HepG2 (cell line): ENCODE measurements around the gene NDRG2. TPM values are rescaled to one million over a fixed set of nuclear protein-coding genes. Genes with fewer than 3 reads are reported as not detected.

Experiments used
- ARID2 ChIP-seq: sonication (generic); formaldehyde crosslinking; IDR thresholded peaks from 2 replicates; pipeline ENCODE4 v1.8.1; 2022; ENCODE audit warnings: mild to moderate bottlenecking, missing genetic modification reagents, borderline replicate concordance
- EEA1 ChIP-seq: sonication (generic); formaldehyde crosslinking; IDR thresholded peaks from 2 replicates; pipeline ENCODE4 v1.5.1; 2020; ENCODE audit warnings: mild to moderate bottlenecking, missing genetic modification reagents, borderline replicate concordance
- GATAD2A ChIP-seq: IDR thresholded peaks from 2 replicates; pipeline ENCODE4 v1.6.1; 2016
- NFKB2 ChIP-seq: sonication (generic); formaldehyde crosslinking; IDR thresholded peaks from 2 replicates; pipeline ENCODE4 v1.4.0; 2020; ENCODE audit warnings: missing genetic modification reagents, borderline replicate concordance
- RBM22 ChIP-seq: fragments of 200-400 bp; formaldehyde crosslinking; optimal IDR thresholded peaks from 2 replicates; pipeline ENCODE3; 2017; ENCODE audit warnings: mild to moderate bottlenecking, low read length, moderate library complexity
- SYNCRIP ChIP-seq: fragments of 200-400 bp; formaldehyde crosslinking; IDR thresholded peaks from 2 replicates; pipeline ENCODE4 v1.6.1; 2018; ENCODE audit warnings: mild to moderate bottlenecking, low read depth, low read length; ENCODE audit not compliant: insufficient read depth
- ZNF329 ChIP-seq: sonication (generic); formaldehyde crosslinking; IDR thresholded peaks from 2 replicates; pipeline ENCODE4 v1.9.0; 2021; ENCODE audit warnings: low read depth, mild to moderate bottlenecking, missing genetic modification reagents
- ZNF83 ChIP-seq: sonication (generic); formaldehyde crosslinking; IDR thresholded peaks from 2 replicates; pipeline ENCODE4 v1.4.0; 2020; ENCODE audit warnings: missing genetic modification reagents, mild to moderate bottlenecking, borderline replicate concordance
- ZSCAN9 ChIP-seq: IDR thresholded peaks from 2 replicates; pipeline ENCODE4 v1.6.1; 2016; ENCODE audit warnings: borderline replicate concordance
- polyA plus RNA-seq, 8 experiments: library from polyadenylated mRNA; depleted of rRNA in 3 of 8; stranded (reverse) in 7 of 8; unstranded in 1 of 8; fragments of >200 nt; fragmentation: Illumina TruSeq in 4 of 8; extraction: Trizol in 4 of 8; gene quantifications; 2 replicates each; pipeline versions ENCODE4 v1.2.1 to v1.2.3, GENCODE V29; 2011 to 2016; ENCODE audit warnings: low read depth in 4 of 8, missing spikeins in 1 of 8, mixed read lengths in 1 of 8; ENCODE audit not compliant: insufficient read depth in 1 of 8
- total RNA-seq, 5 experiments: library from RNA; depleted of rRNA; stranded (reverse); fragments of >200 nt; fragmentation: Illumina TruSeq; extraction: Trizol; gene quantifications; 2 replicates each; pipeline ENCODE4 v1.2.3, GENCODE V29; 2016; ENCODE audit warnings: low read depth in 1 of 5
- TF ChIP-seq, protein P1 (sequence below): sonication (generic); formaldehyde crosslinking; IDR thresholded peaks from 2 replicates; pipeline ENCODE4 v1.4.0; 2020; ENCODE audit warnings: mild to moderate bottlenecking, missing genetic modification reagents
- TF ChIP-seq, protein P2 (sequence below): sonication (generic); formaldehyde crosslinking; IDR thresholded peaks from 2 replicates; pipeline ENCODE4 v1.4.0; 2020; ENCODE audit warnings: missing genetic modification reagents, borderline replicate concordance

The NDRG2 gene
- total and polyA plus RNA-seq, 2 of the 13 experiments (the other 11 are each of a cell fraction or from before 2014, with no cell fraction given): 27.2 to 189 TPM

DNA sequence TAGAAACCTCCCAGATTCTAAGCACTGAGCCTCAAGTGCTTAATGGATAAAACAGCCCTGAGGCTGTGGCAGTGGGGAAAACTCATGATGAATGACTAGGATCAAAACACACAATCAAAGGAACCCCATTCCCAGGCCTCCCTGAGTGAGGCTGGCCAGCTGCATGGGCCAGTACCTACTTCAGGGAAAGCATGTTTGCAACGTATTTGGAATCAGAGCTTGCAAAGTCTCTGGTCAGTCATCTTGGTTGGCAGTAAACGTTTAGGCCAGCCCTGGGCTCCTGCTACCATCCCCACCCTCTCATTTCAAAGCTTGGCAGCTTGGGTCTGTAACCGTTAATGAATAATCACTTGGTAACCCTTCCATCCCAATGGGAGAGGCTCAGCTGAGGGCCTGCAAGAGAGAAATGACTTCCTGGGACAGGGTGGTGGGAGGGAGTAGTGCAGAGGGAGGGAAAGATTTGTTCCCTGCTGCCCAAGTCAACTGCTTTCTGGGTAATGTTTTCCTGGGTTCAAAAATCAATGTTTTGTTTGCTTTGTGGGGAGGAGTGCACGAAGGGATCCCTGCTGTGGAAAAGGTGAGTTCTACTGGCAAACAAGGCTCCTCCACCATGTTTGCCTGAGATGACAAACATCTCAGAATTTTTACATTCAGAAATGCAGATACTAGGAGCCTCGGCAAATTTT, 30.7 kb upstream of the NDRG2 start (continued):
- TF ChIP-seq, protein P1, sequence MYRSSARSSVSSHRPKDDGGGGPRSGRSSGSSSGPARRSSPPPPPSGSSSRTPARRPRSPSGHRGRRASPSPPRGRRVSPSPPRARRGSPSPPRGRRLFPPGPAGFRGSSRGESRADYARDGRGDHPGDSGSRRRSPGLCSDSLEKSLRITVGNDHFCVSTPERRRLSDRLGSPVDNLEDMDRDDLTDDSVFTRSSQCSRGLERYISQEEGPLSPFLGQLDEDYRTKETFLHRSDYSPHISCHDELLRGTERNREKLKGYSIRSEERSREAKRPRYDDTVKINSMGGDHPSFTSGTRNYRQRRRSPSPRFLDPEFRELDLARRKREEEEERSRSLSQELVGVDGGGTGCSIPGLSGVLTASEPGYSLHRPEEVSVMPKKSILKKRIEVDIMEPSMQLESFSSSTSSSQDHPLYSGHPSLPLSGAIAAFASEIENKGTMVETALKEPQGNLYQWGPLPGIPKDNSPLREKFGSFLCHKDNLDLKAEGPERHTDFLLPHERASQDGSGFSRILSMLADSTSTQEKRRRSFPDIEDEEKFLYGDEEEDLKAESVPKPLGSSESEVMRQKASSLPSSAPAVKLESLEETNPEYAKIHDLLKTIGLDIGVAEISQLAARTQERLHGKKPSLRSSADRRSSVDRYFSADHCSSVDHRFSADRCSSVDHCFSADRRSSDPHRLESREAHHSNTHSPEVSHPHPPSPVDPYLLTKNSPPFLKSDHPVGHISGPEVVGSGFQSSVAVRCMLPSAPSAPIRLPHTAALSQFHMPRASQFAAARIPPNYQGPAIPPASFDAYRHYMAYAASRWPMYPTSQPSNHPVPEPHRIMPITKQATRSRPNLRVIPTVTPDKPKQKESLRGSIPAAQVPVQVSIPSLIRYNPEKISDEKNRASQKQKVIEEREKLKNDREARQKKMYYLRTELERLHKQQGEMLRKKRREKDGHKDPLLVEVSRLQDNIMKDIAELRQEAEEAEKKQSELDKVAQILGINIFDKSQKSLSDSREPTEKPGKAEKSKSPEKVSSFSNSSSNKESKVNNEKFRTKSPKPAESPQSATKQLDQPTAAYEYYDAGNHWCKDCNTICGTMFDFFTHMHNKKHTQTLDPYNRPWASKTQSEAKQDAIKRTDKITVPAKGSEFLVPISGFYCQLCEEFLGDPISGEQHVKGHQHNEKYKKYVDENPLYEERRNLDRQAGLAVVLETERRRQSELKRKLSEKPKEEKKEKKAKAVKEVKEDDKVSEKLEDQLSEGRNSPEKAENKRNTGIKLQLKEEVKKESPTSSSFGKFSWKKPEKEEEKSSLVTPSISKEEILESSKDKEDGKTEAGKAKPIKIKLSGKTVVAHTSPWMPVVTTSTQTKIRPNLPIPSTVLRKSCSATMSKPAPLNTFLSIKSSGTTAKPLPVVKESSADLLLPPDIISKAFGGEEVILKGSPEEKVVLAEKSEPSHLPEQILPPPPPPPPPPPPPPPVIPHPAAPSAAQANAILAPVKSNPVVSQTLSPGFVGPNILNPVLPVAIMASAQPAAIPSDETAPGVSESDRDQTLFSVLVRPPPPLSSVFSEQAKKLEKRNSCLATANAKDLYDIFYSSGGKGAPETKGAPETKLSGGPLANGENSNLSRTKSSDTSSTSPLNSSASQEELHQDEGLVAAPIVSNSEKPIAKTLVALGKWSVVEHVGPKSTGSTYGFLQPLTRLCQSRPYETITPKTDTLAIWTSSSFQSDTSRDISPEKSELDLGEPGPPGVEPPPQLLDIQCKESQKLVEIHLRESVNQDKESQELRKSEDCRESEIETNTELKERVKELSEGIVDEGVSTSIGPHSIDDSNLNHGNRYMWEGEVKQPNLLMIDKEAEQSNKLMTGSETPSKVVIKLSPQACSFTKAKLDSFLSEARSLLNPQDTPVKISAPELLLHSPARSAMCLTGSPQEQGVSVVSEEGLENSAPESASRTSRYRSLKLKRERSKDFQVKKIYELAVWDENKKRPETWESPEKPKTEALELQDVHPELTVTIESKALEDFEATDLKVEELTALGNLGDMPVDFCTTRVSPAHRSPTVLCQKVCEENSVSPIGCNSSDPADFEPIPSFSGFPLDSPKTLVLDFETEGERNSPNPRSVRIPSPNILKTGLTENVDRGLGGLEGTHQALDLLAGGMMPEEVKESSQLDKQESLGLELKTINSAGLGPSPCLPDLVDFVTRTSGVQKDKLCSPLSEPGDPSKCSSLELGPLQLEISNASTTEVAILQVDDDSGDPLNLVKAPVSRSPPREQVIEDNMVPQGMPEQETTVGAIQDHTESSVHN (CRISPR knock-in tag): no peak; the same call in 1 of the 2 replicates
- TF ChIP-seq RBM22 (no peak), SYNCRIP (no peak), GATAD2A (CRISPR knock-in tag) (peak; percentile 95), NFKB2 (CRISPR knock-in tag) (0 out of 2 replicates have a peak, but pooled peaks have one; percentile 61), ZSCAN9 (CRISPR knock-in tag) (peak; percentile 85), ZNF83 (CRISPR knock-in tag) (no peak), ARID2 (CRISPR knock-in tag) (no peak), EEA1 (CRISPR knock-in tag) (no peak), ZNF329 (no peak)
- TF ChIP-seq, protein P2, sequence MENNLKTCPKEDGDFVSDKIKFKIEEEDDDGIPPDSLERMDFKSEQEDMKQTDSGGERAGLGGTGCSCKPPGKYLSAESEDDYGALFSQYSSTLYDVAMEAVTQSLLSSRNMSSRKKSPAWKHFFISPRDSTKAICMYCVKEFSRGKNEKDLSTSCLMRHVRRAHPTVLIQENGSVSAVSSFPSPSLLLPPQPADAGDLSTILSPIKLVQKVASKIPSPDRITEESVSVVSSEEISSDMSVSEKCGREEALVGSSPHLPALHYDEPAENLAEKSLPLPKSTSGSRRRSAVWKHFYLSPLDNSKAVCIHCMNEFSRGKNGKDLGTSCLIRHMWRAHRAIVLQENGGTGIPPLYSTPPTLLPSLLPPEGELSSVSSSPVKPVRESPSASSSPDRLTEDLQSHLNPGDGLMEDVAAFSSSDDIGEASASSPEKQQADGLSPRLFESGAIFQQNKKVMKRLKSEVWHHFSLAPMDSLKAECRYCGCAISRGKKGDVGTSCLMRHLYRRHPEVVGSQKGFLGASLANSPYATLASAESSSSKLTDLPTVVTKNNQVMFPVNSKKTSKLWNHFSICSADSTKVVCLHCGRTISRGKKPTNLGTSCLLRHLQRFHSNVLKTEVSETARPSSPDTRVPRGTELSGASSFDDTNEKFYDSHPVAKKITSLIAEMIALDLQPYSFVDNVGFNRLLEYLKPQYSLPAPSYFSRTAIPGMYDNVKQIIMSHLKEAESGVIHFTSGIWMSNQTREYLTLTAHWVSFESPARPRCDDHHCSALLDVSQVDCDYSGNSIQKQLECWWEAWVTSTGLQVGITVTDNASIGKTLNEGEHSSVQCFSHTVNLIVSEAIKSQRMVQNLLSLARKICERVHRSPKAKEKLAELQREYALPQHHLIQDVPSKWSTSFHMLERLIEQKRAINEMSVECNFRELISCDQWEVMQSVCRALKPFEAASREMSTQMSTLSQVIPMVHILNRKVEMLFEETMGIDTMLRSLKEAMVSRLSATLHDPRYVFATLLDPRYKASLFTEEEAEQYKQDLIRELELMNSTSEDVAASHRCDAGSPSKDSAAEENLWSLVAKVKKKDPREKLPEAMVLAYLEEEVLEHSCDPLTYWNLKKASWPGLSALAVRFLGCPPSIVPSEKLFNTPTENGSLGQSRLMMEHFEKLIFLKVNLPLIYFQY (CRISPR knock-in tag): peak; percentile 65; the same call in 1 of the 2 replicates
